ENCODE data around the gene TRIM7.
"Not testable (repeated sequence)": the region's sequence is repeated elsewhere in the genome, so short reads cannot be mapped to it uniquely, and the experiment has no call there.

TRIM7 gene

DNA sequence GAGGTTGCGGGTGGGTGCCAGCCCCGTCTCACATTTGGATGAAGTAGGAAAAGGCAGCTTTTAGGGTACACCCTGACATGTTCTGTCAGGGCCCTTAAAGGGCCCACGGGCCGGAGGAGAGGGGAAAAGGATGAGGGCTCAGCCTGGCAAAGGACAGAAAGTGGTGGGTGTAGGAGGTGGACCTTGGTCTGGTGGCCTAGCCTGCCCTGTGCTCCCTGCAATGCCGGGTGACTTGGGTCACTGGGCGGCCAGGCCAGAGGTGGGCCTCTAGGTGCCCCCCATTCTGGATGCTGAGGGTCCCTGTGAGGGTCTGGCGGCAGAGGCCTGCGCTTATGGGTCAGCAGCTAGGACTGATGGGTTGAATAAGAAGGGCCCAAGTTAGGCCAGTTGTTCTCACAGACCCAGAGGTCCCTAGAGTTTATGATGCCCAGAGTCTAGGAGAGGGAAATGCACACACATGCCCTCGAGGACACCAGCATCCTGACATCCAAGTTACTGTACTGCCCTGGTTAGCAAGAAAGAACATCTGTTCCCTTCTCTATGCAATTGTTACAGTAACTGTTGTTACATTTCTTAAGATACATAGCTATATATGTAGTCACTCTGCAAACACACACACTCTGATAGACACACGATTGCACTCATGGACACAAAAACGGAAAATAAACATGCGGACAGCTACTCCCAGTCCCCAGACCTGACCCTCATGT, 12.5 kb downstream of the TRIM7 start:
- no peak for DNase-seq (ENCODE audit: low spot score)

DNA sequence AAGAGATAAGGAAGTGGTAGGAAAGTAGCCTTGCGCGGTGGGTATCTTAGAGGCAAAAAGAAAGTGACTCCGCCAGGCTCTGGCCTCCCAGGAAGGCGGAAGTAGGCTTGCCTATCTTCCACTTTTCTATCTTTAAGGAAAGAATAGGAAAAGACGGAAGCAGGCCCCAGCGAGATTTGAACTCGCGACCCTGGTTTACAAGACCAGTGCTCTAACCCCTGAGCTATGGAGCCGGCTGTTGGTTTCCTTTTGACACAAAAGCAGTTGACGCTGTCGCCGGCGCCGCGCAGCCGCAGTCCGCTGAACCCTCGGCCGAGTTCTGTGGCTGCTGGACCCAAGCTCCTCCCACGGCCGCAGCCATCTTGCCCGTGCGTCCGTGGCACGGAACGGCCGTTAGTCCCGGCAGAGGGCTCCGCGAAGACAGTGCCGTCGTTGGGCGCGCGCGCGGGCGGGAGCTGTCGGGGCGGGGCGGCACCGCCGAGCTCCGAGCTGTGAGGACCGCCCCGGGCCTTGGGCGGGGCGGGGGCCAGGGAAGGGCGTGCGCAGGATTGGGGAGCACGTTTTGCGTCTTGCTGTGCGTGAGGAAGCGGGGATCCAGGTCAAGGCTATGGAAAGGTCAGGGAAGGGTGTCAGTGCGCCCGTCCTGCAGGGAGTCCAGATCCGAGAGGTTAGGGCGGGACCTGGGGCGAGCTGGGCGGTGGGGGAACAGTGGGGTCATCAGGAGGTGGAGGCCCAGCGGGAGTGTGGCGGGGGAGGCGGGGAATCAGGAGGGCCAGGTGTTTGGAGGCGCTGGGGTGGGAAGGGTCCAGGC, 13.3 kb downstream of the TRIM7 start:
- DNase-seq (ENCODE audit: low spot score), result peak; percentile 97

DNA sequence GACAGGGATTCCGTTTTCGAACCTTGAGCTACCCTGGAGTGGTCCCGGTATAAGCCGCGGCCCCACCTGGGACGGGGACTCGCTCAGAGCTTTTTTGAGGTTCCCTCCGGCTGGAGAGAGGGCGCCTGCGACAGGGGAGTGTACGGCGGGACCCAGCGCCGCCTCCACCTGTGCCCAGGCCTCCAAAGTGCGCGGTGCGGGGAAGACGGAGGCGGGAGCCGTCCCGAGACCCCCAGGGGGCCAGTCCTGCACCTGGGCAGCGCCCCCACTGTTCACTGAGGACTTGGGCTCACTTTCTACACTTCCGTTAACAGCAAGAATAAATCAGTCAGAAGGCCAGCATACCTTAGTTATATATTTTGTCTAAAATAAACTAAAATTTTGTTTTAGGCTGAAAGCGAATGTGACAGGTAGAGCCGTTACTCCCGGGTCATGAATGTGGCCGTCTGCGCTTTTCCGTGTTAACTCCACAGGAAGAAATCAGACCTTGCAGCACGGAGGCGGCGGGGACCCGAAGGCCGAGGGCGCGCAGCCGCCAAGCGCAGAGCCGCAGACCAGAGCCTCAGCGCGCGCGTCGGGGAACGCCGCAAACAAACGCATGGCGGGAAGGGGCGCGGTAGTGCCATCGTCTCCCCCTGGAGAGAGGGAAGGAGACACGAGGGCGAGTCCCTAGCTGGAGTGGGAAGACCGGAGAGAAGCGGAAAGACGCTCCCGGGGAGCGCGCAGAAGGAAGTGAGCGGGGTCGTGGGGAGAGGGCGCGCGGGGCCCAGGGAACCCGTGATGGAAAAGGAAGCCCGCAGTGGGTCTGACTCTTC, 14.1 kb downstream of the TRIM7 start:
- DNase-seq (ENCODE audit: low spot score), result peak; percentile 72

DNA sequence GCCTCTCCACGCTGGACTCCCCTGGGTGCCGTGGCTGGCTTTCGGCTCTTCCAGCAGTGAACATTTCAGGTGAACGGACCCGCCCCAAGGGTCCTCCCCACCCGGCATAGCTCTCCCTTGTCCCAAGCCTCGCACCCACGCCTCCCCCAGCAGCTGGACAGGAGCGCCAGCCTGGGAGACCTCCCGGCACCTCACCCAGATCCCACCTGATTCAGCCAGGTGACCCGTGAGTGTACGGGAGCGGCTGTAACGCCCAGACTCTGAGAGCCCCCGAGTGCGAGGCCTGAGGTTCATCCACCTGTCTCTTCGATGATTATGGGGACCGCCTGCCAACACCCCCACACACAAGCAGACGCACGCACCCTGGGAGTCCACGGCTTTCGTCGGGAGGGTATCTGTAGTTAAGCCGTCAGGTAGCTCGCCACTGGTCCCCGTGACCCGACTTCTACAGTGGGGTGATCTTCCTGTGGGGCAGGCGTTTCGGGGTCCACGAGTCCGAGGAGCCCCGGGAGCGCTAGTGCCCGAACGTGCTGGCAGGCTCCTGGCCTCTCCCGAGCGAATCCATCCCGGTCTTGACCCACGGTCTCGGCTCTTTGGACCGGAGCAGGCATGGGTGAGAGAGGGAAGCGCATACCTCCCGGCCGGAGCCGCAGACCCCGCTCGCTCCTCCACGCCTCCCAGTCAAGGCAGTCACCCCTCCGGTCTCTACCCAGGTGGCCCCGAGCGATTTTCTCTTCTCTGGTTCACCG, 14.9 kb downstream of the TRIM7 start:
- peak; percentile 50 for DNase-seq (ENCODE audit: low spot score)

DNA sequence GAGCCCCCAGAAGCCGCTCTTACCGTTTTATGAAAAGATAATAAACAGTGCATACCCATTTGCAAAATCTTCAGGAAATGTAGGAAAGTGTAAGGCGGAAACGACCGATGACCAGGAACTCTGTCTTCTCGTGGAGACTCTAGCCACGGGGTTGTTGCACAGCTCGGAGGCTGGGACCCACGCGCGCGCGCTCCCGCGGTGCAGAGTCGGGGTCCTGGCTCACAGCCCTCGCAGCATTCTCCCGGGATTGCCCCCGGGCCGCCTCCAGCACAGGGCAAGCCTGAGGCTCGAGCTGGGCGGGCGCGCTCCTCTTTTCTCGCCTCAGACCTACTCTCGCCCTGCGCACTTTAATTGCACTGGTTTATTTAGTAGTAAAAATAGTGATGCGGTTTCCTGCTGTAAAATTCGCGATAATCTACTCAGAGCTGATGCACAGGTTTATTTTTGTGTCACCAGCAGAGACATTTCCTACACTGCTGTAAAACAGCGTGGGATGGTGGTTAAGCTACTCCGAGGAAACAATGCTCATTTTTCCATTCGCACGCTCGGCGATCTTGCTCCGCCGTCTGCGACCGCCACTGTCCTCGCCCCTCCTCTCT, 15.5 kb downstream of the TRIM7 start:
- DNase-seq (ENCODE audit: low spot score), result peak; percentile 85

DNA sequence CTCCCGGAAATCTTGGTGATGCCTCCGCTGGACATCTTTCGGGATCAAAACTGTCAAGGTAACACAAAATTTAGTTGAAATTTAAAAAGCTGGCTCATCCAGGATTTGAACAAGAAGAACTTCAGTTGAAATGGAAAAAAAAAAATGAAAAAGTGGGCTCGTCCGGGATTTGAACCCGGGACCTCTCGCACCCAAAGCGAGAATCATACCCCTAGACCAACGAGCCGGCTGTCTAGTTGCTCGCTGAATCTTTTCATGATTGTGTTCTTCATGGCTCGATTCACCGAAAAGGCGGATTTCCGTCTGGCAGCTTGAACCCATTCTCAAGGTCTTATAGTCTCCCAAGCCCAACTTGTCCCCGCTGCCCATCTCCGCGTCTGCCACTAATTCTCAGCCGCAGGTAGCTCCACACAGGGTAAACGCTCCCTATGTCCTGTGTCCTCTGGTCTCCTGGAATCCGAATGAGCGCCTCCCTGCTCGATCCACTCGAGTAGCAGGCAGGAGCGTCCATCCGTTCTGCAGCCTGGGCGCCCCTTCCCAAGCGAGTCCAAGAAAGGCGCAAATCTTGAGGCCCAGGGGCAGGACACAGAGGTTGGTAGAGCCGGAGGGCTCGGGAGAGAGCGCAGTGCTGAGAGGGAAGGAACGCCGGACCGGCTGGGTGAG, 16.2 kb downstream of the TRIM7 start:
- DNase-seq (ENCODE audit: low spot score), result peak; percentile 92

DNA sequence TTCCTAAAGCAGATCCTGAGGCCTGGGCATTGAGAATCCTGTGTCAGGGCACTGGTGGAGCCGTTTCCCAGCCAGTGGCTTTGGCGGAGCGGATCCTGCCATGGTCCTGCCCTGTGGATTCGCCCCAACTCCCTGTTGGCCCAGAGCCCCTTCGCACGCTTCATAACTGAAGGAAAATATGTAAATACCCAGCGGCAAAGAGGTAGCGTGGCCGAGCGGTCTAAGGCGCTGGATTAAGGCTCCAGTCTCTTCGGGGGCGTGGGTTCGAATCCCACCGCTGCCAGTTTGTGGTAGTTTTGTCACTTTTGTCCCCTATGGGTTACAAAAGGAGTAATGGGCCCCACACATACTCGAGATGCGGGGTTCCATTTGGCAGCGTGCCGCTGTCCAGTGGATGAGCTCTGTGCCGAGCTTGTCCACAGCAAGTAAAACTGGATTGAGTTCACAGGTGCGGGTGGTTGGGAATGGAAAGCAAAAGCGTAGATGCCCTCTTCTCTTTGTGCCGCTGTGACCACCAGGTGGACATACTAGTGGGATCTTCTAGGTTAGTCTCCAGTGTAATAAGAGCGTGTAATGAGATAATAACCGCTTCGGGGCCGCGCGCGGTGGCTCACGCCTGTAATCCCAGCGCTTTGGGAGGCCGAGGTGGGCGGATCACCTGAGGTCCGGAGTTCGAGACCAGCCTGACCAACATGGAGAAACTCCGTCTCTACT, 17.3 kb downstream of the TRIM7 start:
- DNase-seq (ENCODE audit: low spot score), result peak; percentile 81

DNA sequence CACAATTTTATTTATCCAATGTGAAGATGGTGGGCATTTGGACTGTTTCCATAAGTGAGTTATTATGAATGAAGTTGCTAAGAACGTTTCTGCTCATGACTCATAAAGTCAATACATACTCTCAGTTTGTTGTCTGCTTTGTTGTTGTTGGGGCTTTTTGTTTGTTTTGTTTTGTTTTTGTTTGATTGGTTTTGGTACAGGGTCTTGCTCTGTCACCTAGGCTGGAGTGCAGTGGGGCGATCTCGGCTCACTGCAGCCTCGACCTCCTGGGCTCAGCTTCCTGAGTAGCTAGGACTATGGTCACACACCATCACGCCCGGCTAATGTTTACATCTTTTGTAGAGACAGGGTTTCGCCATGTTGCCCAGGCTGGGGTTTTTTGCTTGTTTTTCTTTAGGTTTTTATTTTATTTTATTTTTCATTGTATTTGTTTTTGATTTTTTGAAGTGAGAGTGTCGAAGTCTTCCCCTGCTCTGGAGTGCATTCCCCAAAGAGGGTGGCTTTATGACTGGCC, 18.0 kb downstream of the TRIM7 start:
- peak; percentile 60 for DNase-seq (ENCODE audit: low spot score)

DNA sequence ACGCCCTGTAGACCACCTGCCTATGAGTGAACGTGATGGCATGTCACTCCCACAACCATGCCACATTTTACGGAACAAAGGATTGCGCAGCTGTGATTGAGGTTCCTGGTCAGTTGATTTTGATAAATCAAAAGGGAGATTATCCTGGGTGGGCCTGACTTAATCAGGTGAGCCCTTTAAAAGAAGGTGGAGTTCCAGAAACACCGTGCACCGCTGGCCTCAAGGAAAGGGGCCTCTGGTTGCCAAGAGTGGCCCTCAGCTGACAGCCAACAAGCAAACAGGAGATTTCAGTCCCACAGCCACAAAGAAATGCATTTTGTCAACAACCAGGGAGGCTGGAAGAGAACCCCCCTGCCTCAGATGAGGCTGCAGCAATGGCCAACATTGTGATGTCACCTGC, 19.0 kb downstream of the TRIM7 start:
- DNase-seq (ENCODE audit: low spot score), result no peak

DNA sequence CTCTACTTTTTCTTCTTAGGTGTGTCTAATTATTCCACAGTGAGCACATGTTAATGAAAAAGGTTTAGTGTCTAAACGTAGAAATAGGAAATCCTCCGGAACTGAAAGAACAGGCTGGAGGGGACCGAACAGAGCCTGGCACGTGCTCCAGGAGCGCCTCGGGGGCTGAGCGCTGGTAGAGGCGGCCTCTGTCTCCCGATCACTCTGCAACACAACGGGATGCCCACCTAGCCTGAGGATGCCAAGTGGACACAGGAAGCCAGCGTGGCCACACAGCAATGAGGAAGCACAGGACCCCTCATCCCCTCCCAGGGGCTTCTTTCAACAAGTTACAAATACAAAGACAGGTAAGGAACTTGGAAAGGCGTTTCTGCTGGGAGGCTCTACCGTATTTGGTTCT, 19.4 kb downstream of the TRIM7 start:
- no peak for DNase-seq (ENCODE audit: low spot score)

DNA sequence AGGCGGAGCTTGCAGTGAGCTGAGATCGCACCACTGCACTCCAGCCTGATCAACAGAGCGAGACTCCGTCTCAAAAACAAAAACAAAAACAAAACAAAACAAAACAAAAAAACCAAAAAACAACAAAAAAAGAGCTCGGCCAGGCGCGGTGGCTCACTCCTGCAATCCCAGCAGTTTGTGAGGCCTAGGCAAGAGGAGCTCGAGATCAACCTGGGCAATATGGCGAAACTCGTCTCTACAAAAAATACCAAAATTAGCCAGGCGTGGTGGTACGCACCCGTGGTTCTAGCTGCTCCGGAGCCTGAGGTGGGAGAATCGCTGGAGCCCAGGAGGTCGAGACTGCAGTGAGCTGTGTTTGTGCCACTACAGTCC, 20.2 kb downstream of the TRIM7 start:
- DNase-seq (ENCODE audit: low spot score), result no peak

DNA sequence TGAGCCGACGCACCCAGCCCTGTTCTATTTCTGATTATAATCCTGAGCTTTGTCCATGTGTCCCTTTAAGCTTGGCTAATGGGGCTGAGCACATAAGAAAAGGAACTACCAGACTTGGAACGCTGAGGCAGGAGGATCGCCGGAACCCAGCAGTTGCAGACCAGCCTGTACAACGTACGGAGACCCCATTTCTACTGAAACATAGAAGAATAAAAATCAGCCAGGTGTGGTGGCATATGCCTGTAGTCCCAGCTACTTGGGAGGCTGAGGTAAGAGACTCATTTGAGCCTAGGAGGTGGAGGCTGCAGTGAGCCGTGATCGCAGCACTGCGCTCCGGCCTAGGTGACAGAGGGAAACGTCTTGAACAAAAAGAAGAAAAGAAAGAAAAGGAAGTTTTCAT, 22.3 kb downstream of the TRIM7 start:
- DNase-seq (ENCODE audit: low spot score), result no peak

DNA sequence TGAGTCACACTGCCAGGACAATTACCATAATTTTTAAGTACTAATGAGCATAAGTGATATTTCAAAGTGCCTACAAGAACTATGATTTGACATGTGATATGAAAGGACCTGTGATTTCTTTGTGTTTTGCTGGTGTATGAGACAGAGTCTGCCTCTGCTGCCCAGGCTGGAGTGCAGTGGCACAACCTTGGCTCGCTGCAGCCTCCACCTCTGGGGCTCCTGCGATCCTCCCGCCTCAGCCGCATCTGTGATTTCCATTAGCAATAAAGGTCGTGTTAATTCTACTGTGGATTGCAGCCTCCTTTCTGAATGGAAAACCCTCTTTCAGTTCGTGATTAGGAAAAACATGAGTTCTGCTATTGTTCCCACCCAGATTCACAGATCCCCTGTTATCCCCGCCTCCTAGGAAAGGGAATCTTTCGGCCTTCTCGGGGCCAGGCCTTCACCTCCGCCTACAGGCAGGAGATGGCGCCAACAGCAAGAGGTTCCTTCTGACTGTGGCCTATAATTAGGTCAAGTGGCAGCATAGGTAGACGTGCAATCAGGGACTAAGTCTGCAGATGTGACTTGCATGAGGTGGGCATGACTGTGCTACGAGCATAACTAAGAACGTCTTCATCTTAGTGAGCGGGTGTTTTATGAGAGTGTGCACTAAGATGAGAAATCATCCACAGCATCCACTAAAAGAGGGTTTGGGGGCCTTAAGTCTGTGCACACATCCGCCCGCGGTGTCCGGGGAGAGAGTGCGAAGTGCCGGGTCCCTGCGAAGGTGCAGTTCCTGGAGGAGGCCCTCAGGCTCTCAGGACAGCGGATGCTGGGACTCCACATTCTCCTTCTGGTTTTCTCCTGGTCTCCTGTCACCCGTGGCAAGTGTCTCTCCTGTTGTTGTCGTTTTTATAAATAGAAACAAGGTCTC, 23.1 kb downstream of the TRIM7 start:
- peak; percentile 87 for DNase-seq (ENCODE audit: low spot score)

DNA sequence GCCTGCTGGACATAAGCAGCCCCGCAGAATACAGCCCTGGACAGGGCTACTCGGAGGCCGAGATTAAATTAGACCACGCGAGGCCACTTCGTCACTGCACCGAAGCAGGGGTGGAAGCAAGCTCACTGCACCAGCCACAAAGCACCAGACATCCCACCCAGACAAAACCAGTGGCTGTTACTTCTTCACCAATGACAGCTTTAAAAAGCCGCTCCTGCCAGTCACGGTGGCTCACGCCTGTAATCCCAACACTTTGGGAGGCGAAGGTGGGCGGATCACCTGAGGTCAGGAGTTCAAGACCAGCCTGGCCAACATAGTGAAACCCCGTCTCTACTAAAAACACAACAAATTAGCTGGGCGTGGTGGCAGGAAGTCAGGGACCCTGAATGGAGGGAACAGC, 27.4 kb downstream of the TRIM7 start:
- DNase-seq (ENCODE audit: low spot score), result not testable (repeated sequence)

DNA sequence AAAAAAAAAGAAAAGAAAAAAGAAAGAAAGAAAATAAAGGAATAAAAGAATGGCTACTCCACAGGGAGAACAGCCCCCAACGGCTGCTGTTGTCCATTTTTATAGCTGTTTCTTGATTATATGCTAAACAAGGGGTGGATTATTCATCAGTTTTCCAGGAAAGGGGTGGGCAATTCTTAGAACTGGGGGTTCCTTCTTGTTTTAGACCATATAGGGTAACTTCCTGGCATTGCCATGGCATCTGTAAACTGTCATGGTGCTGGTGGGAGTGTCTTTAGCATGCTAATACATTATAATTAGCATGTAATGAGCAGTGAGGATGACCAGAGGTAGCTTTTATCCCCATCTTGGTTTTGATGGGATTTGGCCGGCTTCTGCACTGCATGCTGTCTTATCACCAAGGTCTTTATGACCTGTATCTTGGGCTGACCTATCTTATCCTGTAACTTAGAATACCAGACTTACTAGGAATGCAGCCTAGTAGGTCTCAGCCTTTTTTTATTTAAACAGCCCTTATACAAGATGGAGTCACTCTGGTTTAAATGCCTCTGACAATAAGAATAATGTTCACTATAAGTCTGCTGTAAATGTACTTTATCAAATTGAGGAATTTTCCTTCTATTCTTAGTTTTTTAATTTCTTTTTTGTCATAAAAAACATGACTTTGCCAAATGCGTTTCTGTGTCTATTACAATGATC, 28.6 kb downstream of the TRIM7 start:
- no peak for DNase-seq (ENCODE audit: low spot score)

DNA sequence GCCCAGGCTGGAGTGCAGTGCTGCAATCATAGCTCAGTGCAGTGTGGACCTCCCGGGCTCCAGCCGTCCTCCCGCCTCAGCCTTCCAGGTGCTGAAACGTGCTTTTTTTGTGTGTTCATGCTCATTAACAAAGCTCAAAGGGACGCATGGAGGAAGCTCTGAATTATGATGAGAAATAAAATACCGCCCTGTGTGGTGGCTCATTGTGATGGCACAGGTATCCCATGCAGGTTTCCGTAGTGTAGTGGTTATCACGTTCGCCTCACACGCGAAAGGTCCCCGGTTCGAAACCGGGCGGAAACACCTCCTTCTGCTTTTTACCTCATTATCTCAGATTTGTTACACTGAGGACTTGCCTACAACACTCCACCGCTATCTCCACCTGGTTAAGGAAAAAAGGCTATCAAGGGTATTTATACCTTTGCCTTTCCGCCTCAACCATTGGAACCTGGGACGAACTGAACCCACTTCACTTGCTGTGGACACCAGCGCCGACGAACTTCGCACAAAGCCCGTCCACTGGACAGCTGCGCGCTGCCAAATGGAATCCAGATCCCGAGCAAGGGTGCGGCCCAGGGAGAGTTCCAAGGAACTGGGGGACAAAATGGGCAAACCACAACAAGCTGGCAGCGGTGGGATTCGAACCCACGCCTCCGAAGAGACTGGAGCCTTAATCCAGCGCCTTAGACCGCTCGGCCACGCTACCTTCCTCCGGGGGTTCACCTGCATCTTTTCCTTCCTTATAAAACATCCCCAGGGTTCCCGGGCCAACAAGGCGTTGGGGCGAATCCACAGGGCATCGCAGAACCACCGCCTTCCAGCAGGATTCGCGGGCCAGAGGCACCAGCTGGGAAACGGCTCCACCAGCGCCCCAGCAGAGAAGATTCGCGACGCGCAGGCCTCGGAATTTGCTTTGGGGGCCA, 31.3 kb downstream of the TRIM7 start:
- peak; percentile 86 for DNase-seq (ENCODE audit: low spot score)

DNA sequence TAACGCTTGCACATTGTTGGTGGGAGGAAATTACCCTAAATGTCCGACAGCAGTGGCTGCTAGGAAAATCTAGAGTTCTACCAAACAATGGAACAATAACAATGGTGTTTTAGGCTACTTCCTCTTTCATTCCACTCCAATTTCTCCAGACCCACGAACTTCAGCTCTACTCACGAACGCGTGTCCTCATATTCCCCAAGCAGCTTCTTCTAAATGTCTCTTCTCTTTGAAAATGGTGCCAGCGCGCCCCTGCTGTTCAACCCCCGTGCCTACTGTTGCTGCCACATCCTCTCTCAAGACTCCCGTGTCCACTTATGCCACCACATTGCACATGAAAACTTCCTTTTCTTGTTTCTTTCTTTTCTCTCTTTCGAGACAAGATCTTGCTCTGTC, 32.0 kb downstream of the TRIM7 start:
- no peak for DNase-seq (ENCODE audit: low spot score)
